Hematopoietic multipotent progenitor cell (in vitro differentiated cells): Measurements from ENCODE around the gene GNB1L. TPM values are rescaled to one million over a fixed set of nuclear protein-coding genes. Genes with fewer than 3 reads are reported as not detected.
A peak's percentile ranks its signal among the peaks of the same experiment; 100 is the strongest.
"Not testable (repeated sequence)": the region's sequence is repeated elsewhere in the genome, so short reads cannot be mapped to it uniquely, and the experiment has no call there.

Source experiments
- DNase-seq, 3 donors: peaks; one replicate each; pipeline ENCODE4 v3.0.0-alpha.2; 2011 to 2015; ENCODE audit warnings: low read depth in 2 of 3, low spot score in 2 of 3
- total RNA-seq: library from RNA; depleted of rRNA; stranded (reverse); fragments of >200 nt; gene quantifications from one replicate; pipeline ENCODE4 v1.2.3, GENCODE V29; 2012

GNB1L gene
- total RNA-seq, 1 donor, result 10.0 TPM

DNA sequence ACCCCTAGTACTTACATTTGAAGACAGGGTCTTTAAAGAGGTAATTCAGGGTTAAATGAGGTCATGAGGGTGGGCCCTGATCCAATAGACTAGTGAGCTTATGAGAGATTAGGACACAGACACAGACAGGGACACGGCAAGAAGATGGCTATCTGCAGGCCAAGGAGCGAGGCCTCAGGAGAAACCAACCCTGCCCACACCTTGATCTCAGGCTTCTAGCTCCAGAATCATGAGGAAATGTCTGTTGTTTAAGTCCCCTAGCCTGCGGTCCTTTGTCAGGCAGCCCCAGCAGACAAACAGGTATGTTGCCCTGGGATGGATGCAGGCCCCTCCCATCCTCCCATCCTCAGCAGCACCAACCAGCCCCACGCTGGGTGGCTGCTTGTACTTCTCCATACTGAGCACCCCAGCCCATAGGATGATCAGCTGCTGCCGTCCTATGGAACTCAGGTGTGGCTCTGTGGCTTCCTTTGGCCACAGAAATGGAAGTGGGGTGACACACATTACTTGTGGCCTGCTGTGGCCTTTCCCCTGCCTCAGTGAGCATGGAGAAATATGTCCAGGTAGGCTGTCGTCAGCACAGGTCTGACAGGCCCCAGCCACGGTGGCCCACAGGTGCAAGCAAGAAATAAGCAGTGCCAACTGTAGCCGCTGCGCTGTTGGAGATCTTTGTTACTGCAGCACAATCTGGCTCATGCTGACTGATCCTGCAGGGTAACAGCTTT is 7.9 kb downstream of the GNB1L start:
- no peak for DNase-seq

- DNase-seq, result no peak
Observed at GRCh38 chr22:19845054-19845722, 9.5 kb downstream of the GNB1L start.

GRCh38 chr22:19844377-19845053 is 10.2 kb downstream of the GNB1L start:
- DNase-seq, result peak in 2 of 3 donors; percentile 60 to 73

DNA sequence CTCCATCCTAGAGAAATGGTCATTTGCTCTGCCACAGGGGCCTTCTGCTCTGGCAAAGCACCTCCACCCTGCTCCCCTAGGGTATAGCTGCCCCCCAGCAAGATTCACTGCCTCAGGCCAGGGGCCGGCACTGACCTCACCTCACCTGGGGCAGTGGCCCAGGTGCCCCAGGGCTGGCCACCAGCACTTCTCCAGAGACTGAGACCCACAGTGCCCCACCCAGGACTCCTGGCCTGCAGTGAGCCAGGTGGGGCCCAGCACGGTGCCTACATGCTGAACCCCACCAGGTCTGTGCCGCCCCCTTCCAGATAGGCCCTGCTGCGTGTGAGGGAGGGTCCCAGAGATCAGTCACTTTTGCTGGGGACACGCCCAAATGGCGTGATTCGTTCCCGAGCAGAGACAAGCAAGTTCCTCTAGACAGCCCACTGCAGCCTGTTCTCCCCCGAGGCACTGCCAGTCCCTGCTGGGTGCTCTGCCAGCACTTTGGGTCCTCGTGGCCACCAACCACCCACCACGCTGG is 10.8 kb downstream of the GNB1L start:
- no peak for DNase-seq

GRCh38 chr22:19843107-19843856 is 11.4 kb downstream of the GNB1L start:
- no peak for DNase-seq

DNA sequence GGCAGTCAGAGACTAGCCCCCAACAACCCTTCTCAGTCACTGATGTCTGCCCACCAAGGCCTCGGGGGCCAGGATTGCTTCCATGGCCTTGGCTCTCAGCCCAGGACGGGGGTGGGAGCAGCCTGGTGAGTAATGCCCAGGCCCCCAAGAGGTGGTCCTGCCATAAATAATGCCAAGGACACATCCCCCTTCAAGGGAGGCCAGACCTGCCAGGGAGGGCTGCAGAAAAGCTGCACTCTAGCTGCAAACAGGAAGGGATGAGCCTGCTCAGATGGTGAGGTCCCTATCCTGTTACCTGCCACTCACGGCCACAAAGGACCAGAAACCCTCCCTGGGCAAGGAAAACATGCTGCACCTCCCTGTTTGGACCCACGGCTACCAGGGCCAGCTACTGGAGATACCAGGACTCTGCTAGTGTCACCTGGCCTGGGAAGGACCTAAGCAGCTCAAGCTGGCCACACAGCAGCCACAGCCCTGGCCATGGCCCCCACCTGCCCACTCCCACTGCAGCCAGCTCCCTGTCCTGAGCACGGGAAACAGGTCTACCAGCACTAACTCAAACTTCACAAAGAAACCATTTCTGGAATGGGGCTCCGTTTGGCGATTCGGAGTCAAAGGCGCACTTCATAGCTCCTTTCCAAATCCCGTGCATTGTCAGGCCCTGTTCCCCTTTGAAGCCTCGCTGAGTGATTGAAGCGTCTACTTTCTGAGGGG is 12.1 kb downstream of the GNB1L start:
- DNase-seq, result no peak

- no peak for DNase-seq
Observed at GRCh38 chr22:19841641-19842392, 12.9 kb downstream of the GNB1L start.

- DNase-seq, result no peak
Observed at GRCh38 chr22:19840955-19841640, 13.6 kb downstream of the GNB1L start.

DNA sequence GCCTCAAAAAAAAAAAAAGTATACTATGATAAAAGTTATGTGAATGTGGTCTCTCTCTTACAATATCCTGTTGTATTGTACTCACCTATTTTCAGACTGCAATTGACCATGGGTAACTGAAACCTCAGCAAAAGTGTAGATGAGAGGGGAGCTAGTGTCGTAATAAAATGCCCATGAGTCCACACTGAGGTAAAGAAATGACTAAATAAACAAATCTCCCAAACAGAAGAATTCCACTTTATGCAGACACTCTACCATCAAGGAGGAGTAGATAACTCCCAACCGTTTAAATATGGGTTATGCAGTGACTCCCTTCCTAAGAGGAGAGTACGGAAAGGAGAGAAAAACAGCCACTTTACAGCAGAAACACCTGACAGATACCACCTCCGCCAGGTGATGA is 14.6 kb downstream of the GNB1L start:
- no peak for DNase-seq

GRCh38 chr22:19837915-19838314 is 16.8 kb downstream of the GNB1L start:
- DNase-seq, result no peak

DNA sequence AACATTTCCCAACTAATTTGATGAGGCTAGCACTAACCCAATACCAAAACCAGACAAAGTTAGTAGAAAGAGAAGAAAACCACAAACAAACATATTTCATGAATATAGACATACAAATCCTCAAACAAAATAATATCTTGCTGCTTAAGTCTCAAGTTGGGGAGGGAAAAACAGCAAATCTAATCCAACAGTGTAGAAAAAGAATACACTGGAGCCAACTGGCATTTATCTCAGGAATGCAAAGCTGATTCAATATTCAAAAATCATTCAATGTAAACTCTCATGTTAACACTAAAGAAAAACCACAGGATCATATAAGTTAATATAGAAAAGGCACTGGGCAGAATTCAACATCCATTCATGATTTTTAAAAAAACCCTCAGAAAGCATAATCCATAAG is 18.2 kb downstream of the GNB1L start:
- DNase-seq, result no peak

DNA sequence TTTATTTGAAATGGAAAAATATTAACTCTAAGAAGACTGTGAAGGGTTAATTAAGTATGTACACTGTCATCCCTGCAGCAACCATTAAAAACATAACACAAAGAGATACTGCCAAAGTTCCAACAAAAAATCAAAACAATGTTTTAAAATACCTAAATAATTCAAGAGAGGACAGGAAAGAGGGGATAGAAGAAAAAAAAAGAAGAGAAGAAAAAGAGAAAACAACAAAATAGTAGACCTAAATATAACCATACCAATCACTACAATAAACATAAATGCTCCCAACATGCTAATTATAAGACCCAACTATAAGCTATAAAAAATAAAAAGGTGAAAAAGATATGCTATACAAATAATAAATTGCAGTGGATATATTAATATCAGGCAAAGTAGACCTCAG is 20.1 kb downstream of the GNB1L start:
- DNase-seq, result no peak

DNA sequence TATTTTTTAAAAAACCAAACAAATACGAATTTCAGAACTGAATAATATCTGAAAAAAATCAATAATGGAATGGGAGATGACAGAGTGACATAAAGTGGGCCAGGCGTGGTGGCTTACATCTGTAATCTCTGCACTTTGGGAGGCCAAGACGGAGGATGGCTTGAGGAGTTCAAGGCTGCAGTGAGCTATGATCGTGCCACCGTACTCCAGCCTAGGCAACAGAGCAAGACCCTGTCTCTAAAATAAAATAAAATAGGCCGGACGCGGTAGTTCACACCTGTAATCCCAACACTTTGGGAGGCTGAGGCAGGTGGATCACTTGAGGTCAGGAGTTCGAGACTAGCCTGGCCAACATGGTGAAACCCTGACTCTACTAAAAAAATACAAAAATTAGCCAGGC is 21.3 kb downstream of the GNB1L start:
- DNase-seq, result not testable (repeated sequence)

GRCh38 chr22:19832476-19833108 is 22.1 kb downstream of the GNB1L start:
- DNase-seq, result peak in 1 of 3 donors; percentile 11

- not testable (repeated sequence) for DNase-seq
Observed at GRCh38 chr22:19831979-19832378, 22.7 kb downstream of the GNB1L start.

GRCh38 chr22:19831016-19831415 is 23.7 kb downstream of the GNB1L start:
- no peak for DNase-seq

DNA sequence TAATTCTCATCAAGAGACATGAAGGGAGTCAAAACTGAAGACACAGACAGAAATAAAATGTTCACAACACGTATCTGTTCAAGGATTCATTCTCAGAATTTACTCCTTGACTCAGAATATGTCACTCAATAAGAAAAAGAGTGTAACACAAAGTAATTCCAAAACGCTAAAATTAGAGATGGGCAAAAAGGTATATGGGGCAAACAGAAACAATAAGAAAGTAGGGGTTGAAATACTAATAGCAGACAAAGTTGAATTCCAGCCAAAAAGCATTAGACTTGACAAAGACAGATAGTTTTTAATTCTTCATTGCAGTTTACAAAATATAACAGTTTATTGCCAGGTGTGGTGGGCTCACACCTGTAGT is 26.7 kb downstream of the GNB1L start:
- no peak for DNase-seq

DNA sequence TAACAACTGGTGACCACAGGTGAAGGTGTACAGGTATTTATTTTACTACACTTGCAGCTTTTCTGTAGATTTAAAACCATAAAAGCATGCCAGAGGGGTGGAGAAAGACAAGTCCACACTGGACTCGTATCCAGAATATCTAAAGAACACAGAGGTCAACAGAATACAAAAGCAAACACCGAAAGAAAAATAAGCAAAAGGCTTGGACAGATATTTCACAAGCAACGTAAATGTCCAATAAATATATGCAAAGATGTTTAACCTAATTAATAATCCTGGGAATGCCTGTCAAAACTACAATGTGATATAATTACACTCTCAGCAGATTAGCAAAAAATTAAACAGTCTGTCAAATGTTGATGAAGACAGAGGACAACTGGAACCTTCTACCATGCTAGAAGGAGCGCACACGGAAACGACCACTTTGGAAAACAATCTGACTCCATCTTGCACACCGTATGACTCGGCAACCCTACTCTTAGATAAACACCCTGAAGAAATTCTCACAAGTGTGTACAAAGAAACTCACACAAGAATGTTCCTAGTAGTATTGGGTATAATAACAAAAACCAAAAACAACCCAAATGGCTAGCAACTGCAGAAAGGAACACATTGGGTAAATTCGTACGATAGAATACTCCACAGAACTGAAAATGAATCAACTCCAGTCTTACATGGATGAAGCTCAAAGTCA is 27.2 kb downstream of the GNB1L start:
- DNase-seq, result no peak
